GM12872 (cell line): Measurements from ENCODE around the gene HOXD3.

Source experiments
- CTCF ChIP-seq: IDR thresholded peaks from 3 replicates; pipeline ENCODE4 v1.5.1; 2011; ENCODE audit warnings: low read depth, mild to moderate bottlenecking, low read length, moderate library complexity; ENCODE audit not compliant: insufficient read depth

HOXD3 gene

GRCh38 chr2:176187899-176188773 is 31.0 kb downstream of the HOXD3 start, which contains the start of gene HOXD1:
Gene HOXD1, plus strand, starts transcription at chr2:176188668. Its CDS starts 134 bp downstream, at chr2:176188802.
- TF ChIP-seq CTCF: no peak

GRCh38 chr2:176188774-176189680 is 31.9 kb downstream of the HOXD3 start:
- no peak for TF ChIP-seq CTCF

- TF ChIP-seq CTCF: no peak
Observed at GRCh38 chr2:176189681-176190641, 32.9 kb downstream of the HOXD3 start.

GRCh38 chr2:176192351-176192750 is 35.2 kb downstream of the HOXD3 start:
- TF ChIP-seq CTCF: no peak

GRCh38 chr2:176193048-176193447 is 35.9 kb downstream of the HOXD3 start:
- TF ChIP-seq CTCF: no peak

GRCh38 chr2:176199902-176200301 is 42.8 kb downstream of the HOXD3 start:
- no peak for TF ChIP-seq CTCF
